KBM-7 (cell line): ENCODE data around the gene C9orf72.
A peak's percentile ranks its signal among the peaks of the same experiment; 100 is the strongest.

ENCODE experiments used
- DNase-seq: peaks from one replicate; pipeline ENCODE4 v3.0.0-alpha.2; 2015
- in situ Hi-C: fragments of 300-500 bp; cut with MboI; formaldehyde crosslinking; loops from 2 replicates; pipeline ENCODE4 v1.14.3; 2020; ENCODE audit warnings: low sequenced_read_pairs, low pct_unique_long_range_greater_than_20kb, mixed read lengths

C9orf72 gene

DNA sequence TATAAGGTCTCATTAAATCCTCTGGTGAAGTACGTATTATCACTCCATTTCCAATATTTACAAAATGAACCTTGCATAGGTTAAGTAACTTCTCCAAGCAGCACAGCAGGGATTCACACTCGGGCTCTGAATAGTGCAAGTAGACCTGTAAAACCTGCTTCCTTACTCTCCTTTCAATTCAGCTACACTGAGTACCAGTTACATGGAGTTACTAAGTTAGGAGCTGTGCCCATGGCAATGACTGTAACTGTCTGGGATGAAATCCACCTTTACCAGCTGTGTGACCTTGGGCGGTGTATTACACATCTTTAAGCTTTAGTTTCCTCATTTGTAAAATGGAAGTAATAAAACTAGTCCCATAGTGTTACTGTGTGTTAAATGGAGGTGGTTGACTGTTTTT lies 27.8 kb downstream of the C9orf72 start:
- in situ Hi-C loops, result no loop called here
- no peak for DNase-seq

DNA sequence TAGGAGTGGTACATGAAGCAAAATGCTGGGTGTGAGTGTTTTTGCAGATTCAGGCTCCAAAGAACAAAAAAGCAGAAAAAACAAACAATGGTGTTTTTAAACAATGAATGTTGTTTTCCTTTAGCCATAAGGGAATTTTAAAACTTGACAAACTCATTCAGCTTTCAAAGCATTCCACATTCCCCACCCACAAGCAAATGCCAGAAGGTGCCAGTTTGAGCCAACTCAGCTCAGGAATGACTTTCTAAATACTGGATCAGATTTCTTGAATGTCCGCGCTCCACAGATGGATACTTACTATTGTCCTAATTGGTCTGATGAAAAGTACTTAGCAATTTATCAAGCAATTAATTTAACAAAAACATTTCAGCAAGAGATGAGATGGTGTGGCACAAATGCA lies 30.8 kb downstream of the C9orf72 start:
- in situ Hi-C loops, result no loop called here

DNA sequence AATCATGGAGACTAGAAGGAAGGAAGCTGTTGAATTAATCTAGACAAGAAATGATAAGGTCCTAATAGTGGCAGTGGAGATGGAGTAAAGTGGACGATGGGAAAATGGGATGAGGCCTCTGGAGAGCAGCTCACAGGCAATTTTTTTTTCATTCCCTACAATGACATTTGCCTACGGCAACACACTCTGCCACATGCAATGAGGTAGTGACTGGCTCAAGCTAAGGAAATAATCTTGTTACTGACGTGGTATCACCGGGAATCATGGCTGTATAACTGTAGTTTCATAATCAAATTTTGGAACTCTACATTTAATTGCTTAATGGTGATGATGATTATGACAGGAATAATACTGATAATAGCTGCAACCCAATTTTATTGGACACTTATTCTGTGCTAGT lies 31.5 kb downstream of the C9orf72 start:
- DNase-seq, result no peak
- in situ Hi-C loops, result no loop called here

More for the DNA sequence above, 30.8 kb downstream of the C9orf72 start:
- no peak for DNase-seq

DNA sequence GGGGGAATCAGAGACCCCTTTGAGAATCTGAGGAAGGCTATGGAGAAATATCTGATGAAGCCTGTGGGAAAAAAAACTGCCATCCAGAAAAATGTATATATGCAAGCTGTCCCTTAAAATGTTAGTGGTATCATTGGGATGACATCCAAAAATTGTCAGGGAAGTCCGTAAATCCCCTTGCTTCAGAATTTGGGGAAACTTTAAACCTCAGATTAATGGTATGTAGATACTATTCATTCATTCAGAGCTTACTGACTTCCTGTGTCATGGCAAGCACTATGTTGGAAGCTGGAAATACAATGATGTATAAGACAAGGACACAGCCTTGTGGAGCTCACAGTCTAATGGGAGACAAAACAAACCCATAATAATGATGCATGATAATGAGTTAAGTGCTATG lies 32.8 kb downstream of the C9orf72 start:
- in situ Hi-C loops, result no loop called here
- no peak for DNase-seq

DNA sequence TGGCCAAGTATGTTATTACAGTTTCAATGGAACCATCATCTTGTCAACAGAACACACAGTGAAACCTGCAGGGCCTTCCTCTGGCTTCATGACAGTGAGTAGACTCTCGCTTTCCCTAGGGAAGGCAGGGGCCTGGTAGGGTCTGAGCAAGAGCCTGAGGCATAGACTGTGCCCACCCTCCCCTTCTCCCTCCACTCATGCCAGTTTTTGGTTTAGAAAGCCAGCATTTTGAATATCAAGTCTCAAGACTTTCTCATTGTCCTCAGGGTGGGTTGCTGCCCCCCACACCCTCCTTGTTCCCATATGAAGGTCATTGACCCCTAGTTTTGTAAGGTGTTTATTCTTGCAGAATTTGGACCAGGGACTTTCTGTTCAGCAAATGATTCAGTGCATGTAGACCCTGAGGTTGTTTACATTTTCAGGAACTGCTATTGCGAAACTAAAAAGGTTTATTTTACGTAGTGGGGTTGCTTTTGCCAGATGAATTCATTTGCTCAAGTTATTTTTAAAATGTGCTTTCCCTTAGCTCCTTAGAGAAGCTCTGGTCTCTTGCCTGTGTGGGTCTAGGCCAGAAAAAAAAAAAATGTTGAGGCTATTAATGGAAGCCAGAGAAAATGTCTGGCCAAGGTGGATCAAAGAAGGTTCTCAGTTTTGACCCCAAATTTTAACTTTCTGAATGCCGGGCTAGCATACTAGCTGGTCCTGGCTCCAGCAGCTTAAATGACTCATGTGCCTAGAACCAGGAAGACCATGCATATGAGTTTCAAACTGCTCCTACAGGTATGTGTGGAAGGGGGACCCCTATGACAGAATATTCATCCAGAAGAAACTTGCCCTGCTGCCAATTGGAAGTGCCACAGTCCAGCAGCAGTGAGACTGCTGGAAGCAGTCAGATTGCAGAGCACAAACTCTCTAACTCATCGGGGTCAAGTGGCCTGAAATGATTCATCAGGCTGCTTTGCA lies 33.5 kb downstream of the C9orf72 start:
- in situ Hi-C loops, result no loop called here
- DNase-seq, result peak; percentile 18

DNA sequence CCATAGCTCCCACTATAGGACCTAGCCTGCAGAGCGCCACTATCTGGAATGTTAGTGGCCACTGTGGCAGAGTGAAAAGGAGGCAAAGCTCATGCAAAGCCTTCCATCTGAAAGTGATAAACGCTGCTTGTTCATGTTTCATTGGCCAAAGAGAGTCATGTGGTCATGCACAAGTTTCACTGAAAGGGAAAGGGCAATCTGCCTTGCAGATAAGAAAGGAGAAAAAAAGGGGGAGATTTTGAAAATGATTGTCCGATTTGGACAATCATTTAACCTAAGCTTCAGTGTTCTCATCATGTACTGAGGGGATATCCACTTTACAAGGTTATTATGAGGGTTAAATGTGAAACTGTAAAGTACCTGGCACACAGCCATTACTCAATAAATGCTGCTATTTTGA lies 34.6 kb downstream of the C9orf72 start:
- in situ Hi-C loops, result no loop called here
- DNase-seq, result no peak

DNA sequence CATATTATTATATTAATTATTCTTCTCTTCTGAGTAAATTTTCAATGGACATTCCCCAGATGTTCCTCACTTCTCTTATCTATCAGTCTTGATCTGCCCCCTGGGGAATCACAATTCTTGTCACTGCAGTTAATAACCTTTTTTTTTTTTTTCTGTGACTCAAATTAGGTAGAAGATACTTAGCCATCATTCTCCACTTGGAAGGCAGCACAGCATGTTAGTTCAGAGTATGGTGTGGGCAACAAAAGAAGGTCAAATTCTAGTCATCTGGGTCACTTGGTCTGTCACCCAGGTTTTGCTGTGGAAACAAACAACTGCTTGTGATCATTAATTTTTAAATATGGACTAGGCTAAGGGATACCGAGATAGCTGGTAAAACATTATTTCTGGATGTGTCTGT lies 35.5 kb downstream of the C9orf72 start:
- in situ Hi-C loops, result no loop called here

DNA sequence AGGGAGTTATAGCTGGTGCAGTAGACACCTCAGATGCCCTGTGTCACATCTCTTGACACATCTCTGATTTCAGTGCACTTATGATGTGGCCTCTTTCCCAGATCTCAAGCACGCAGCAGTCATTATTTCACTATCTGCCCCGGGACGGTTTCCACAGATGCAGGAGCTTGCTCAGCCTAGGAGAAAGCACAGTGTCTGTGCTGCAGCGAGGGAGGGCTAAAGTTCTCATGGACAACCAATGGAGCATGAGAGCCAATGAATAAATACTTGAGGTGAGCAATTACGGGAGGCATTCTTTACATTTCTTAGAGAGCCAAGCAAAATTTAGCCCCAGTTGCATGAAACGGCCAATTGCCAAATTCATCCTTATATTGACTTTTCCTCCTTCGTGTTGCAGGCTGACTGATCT lies 36.2 kb downstream of the C9orf72 start:
- DNase-seq, result no peak
- in situ Hi-C loops, result no loop called here

More for the DNA sequence above, 35.5 kb downstream of the C9orf72 start:
- no peak for DNase-seq

DNA sequence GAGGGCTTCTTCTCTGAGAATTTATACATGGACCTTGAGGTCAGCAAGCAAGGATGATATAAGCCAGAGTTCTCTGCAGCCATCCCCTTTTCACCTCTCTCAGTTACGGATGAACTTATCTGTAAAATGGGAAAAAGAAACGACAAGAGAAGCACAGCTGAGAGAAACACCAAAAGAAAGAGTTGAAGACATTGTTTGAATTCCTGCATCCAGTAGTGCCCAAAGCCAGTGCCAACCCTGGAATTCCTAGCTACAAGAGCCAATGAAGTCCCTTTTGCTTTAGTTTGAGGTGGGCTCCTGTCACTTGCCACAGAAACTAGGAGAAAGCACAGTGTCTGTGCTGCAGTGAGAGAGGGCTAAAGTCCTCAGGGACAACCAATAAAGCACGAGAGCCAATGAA lies 37.1 kb downstream of the C9orf72 start:
- in situ Hi-C loops, result no loop called here
- DNase-seq, result no peak

DNA sequence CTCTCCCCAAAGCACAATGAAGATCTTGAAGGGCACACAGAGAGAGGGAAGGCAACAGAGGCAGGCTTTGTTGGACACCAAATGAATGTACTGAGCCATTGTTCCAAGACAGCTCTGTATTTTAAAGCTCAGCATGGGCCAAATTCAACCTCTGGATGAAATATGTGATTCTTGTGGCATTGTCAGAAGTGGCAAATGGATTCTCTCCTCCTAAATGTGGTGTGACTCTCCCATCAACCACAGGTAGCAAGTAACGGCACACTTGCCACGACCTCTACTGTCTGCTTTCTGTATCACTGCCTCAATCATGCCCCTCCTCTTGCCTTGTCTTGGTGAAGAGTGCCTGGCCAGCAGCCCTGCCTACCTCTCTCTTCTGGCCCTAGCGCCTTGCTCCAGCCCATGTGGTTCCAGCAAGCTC lies 37.6 kb downstream of the C9orf72 start:
- in situ Hi-C loops, result no loop called here
- peak; percentile 69 for DNase-seq

DNA sequence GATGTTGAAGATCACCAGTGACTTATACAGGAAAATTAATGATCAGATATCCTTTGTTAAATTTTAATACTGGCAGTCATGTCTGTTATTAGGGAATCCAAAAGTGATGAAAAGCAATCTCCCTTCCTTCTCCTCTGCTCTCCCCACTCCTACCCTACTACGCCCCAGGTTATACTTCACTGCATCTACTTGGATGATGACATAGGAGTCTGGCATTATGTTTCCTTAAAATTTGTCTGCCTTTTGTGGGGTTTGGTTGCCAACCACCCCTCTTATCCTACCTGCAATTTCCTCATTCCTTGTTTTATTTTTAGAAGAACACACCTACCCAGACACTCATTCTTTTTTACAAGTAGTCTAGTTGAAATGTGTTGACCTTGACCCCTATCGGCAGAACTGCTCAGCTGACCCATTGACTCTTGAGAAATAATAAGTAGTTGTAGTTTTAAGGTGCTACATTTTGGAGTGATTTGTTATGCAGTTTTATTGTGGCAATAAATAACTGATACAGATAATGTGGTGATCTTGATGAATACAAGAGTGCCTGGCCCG lies 38.5 kb downstream of the C9orf72 start:
- in situ Hi-C loops, result no loop called here
- no peak for DNase-seq

DNA sequence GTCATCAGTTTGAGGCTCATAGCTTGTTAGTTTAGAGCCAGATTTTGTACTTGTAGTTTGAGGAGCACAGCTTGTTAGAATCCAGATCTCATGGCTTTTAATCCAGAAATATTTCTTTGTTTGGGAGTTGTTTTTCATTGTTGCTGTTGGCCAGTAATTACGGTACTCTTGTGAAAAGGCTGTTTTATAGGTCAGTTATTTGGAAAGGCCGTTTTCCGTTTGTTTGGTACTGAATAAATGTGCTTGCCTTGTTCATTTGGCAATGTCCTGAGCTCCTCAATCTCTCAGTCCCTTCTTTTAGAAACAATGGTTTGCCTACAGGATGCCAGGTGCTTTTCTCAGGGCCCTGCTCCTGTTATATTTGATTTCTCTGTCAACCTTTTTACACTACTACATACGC lies 39.1 kb downstream of the C9orf72 start:
- in situ Hi-C loops, result no loop called here
- no peak for DNase-seq

DNA sequence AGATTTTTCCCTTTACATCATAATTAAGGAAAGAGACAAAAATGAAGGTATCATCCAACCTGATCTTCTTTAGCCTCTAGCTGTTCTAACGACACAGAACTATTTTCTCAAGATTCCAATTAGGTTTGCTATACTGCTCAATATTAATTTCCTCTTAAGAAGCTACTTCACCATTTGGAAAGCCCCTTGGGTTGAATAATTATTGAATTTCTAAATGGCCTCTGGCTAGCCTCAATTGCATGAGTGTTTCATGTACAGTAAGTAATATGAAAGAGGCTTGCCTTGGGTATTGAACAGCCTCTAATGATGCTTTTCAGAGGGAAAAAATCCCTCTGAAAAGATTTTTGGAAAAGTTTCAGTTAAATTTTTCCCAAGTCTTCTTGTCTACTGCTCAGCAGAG lies 40.0 kb downstream of the C9orf72 start:
- no peak for DNase-seq
- in situ Hi-C loops, result no loop called here

DNA sequence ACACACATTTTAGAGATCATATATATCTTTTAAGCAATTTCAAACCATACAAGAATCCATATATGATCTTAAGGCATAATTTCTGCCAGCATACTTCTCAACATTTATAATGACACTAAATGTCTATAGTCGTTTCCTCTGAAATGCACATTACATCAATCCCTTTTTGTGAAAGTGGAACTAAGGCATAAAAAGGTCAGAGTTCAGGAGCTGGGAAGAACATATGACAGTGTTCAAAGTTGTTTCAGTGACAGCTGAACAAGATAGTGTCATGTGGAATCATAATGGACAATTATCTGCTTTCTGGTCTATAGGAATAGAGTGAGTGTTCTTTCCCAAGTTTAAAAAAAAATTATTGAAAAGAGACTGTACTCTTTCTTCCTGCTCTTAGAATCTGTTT lies 41.2 kb downstream of the C9orf72 start:
- DNase-seq, result no peak
- in situ Hi-C loops, result no loop called here

DNA sequence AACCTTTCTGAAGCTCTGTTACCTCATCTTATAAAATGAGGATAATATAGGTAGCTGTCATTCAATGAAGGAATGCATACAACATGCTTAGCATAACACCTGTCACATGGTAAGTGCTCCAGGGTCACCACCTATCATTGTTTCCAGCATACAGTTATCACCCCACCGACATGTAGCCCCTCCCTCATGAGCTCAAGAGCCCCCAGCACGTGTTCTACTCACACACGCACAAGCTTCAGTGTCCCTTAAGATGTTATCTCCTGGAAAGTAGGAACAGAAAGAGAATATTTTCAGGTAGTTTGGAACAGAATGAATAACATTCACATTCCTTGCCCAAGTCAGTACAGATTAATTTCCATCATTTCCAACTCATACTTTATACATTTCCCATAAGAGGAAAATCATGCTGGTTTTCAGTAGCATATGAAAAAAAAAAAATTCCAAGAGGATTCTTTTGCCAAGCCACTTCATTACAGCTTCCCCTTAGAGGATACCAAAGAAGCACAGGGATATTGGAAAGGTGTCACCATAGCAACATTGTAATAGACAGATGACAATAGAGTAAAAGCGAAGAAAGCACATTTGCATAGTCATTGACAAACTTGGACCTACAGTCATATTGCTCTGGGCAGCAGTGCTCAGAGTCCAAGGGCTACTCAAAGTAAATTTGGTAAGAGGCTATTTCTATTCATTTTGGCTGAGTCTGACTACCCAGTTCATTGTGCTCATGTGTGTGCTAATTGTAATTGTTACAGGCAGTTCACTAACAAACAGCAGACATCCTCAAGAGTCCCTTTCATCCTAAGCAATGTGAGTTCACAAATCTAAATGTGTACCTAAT lies 42.1 kb downstream of the C9orf72 start:
- DNase-seq, result no peak
- in situ Hi-C loops, result no loop called here

DNA sequence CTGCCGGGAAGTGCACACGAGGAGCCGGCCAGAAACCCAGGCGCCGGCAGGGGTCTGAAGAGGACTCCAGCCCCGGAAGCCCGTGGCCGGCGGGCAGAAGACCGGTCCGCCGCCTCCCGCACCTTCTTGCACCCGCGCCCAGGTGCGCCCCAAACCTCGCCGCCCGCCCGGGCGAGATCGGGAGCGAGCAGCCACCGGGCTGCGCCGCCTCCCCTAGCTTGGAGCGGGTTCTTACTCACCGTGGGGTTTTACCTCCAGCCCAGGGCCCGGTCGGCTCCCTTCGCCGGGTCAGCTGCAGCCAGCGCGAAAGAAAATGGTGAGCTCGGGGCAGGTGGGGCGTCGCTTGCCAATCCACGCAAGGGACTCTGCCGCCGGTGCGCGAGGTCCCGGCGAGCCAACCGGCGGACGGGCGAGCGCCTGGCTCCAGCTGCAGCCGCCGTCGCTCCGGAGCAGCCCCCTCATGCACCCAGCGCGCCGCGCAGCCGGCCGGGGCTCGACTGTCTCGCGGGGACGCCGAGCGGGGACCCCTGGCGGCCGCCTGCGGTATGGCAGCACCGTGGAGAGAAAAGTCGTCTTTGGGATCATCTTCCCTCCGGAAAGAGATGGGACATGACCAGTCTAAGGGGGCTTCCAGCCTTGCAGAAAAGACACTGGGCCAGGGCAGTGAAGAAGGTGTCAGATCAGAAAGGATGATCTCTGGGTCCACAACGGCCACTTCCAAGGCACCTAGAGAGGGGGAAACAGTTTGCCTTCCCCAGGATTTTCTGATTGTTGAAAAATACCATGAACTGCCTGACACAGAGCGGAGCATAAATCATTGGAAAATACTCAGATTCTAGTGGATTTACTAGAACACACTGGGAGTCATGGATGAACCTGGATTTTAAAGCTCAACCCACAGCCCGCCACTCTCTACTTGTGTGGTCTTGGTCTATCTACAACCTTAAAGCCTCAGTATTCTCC lies 43.7 kb downstream of the C9orf72 start, which contains the start of gene MOB3B:
Gene MOB3B (minus strand): TSS at position 499 of the 963 bp plus-strand sequence. CDS start 74,264 bp downstream, outside the sequence.
- peak; percentile 83 for DNase-seq
- in situ Hi-C loops, result loop anchor here (10.0 kb wide), 1 partner anchor 195 kb away; no protein-coding TSS in a partner anchor

DNA sequence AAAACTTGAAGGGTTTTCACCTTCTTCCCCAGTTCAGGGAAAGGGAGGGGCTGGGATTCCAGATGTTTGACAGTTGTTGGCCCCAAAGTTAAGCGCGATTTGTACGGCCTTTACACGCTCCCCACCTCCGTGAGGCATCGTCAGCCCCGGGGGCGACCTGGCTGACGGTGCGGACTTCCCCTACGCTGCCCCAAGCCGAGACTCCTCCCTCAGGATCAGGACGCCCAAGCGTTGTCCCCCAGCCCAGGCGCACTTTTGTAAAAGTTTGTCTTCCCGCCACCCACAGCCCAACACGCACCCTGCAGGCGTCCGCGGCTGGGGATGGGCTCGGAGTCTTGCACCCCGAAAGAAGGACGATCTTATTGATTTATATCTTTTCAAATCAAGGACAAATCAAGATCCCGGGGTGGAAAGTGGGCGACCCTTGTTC lies 44.4 kb downstream of the C9orf72 start:
- in situ Hi-C loops, result loop anchor here (10.0 kb wide), 1 partner anchor 194 kb away; no protein-coding TSS in a partner anchor
- DNase-seq, result peak; percentile 72
